Vagina (tissue), 2 donors: ENCODE results near the gene VNN1. TPM values are rescaled to one million over a fixed set of nuclear protein-coding genes. Genes with fewer than 3 reads are reported as not detected.

Source experiments
- DNase-seq, 2 donors: peaks; one replicate each; pipeline ENCODE4 v3.0.0-alpha.2; 2017; ENCODE audit errors: extremely low spot score in 2 of 2
- H3K27ac ChIP-seq: fragments of 200-600 bp; sonication (generic); one replicate; pipeline ENCODE4 v1.5.1; 2019
- H3K27me3 ChIP-seq: fragments of 200-600 bp; sonication (generic); one replicate; pipeline ENCODE4 v1.5.1; 2019
- H3K36me3 ChIP-seq, 2 donors: fragments of 200-600 bp; sonication (generic); one replicate each; pipeline ENCODE4 v1.5.1; 2017 to 2019
- H3K4me1 ChIP-seq: fragments of 200-600 bp; sonication (generic); one replicate; pipeline ENCODE4 v1.5.1; 2019
- H3K4me3 ChIP-seq, 2 donors: fragments of 200-600 bp; sonication (generic); 1 replicate in 1 of 2; 2 replicates in 1 of 2; pipeline ENCODE4 v1.5.1; 2016 to 2019
- H3K9me3 ChIP-seq: fragments of 200-600 bp; sonication (generic); one replicate; pipeline ENCODE4 v1.5.1; 2019
- CTCF ChIP-seq, 3 experiments: fragments of 450-650 bp in 2 of 3; fragments of 200-600 bp in 1 of 3; sonication (generic) in 1 of 3; IDR thresholded peaks; one replicate each; pipeline ENCODE4 v1.5.1; 2017 to 2019; ENCODE audit warnings: antibody characterized with exemption in 3 of 3, mild to moderate bottlenecking in 2 of 3, moderate library complexity in 2 of 3
- POLR2A ChIP-seq, 2 donors: fragments of 450-650 bp; IDR thresholded peaks; one replicate each; pipeline ENCODE4 v1.6.1; 2017; ENCODE audit warnings: antibody characterized with exemption in 2 of 2, mild to moderate bottlenecking in 2 of 2, moderate library complexity in 2 of 2
- POLR2AphosphoS5 ChIP-seq, 2 donors: sonication (generic); formaldehyde crosslinking; IDR thresholded peaks; one replicate each; pipeline ENCODE4 v1.9.0; 2017; ENCODE audit warnings: antibody characterized with exemption in 2 of 2, mild to moderate bottlenecking in 2 of 2, low read depth in 1 of 2; ENCODE audit not compliant: insufficient read depth in 1 of 2
- intact Hi-C: fragments of 100-400 bp; cut with DNase I; formaldehyde crosslinking; loops from one replicate; pipeline ENCODE4 v1.15.1; 2023
- total RNA-seq: library from RNA; depleted of rRNA; stranded (reverse); fragments of >200 nt; gene quantifications from one replicate; pipeline ENCODE4 v1.2.3, GENCODE V29; 2016

Gene VNN1
- total RNA-seq, 1 donor from 2014 or later = 2.0 TPM

GRCh38 chr6:132751828-132752227 is 38.0 kb upstream of the VNN1 start:
- no peak overlapping the region for H3K27ac ChIP-seq
- intact Hi-C loops = no loop called here
- TF ChIP-seq POLR2A (IDR thresholded peaks at IDR 0.05) (no peak), POLR2AphosphoS5 (IDR thresholded peaks at IDR 0.05; ENCODE audit: insufficient read depth in 1 of 2, low read depth in 1 of 2) (no peak), CTCF (IDR thresholded peaks at IDR 0.05) (no peak)
- no peaks in the 10 kb centered on the region for H3K27me3 ChIP-seq
- H3K4me1 ChIP-seq = no peaks in the 10 kb centered on the region
- no peaks in the 10 kb centered on the region for H3K36me3 ChIP-seq
- no peaks in the 10 kb centered on the region for H3K9me3 ChIP-seq
- DNase-seq = no peak
- H3K4me3 ChIP-seq = no peak overlapping the region

- DNase-seq = no peak
- H3K27ac ChIP-seq = no peak overlapping the region
- H3K4me1 ChIP-seq = no peaks in the 10 kb centered on the region
- TF ChIP-seq POLR2AphosphoS5 (IDR thresholded peaks at IDR 0.05; ENCODE audit: insufficient read depth in 1 of 2, low read depth in 1 of 2) = no peak
- H3K27me3 ChIP-seq = no peaks in the 10 kb centered on the region
- intact Hi-C loops = no loop called here
- no peaks in the 10 kb centered on the region for H3K9me3 ChIP-seq
- no peak overlapping the region for H3K4me3 ChIP-seq
- no peaks in the 10 kb centered on the region for H3K36me3 ChIP-seq
Measured at GRCh38 chr6:132751306-132751705, 37.5 kb upstream of the VNN1 start.

GRCh38 chr6:132750455-132751248 is 36.8 kb upstream of the VNN1 start:
- Histone ChIP-seq H3K9me3 (no peaks in the 10 kb centered on the region), H3K27me3 (no peaks in the 10 kb centered on the region), H3K4me3 (no peak overlapping the region), H3K4me1 (no peaks in the 10 kb centered on the region), H3K27ac (no peak overlapping the region), H3K36me3 (no peaks in the 10 kb centered on the region)
- intact Hi-C loops = no loop called here
- TF ChIP-seq CTCF (IDR thresholded peaks at IDR 0.05) = no peak
- TF ChIP-seq POLR2A (IDR thresholded peaks at IDR 0.05) = no peak
- TF ChIP-seq POLR2AphosphoS5 (IDR thresholded peaks at IDR 0.05; ENCODE audit: insufficient read depth in 1 of 2, low read depth in 1 of 2) = no peak
- no peak for DNase-seq

GRCh38 chr6:132749111-132749510 is 35.3 kb upstream of the VNN1 start:
- H3K4me3 ChIP-seq = no peak overlapping the region
- intact Hi-C loops = no loop called here
- no peak for TF ChIP-seq CTCF (IDR thresholded peaks at IDR 0.05)
- no peak for TF ChIP-seq POLR2A (IDR thresholded peaks at IDR 0.05)
- TF ChIP-seq POLR2AphosphoS5 (IDR thresholded peaks at IDR 0.05; ENCODE audit: insufficient read depth in 1 of 2, low read depth in 1 of 2) = no peak
- H3K27ac ChIP-seq = no peak overlapping the region
- H3K27me3 ChIP-seq = no peaks in the 10 kb centered on the region
- H3K36me3 ChIP-seq = no peaks in the 10 kb centered on the region
- DNase-seq = no peak
- no peaks in the 10 kb centered on the region for H3K4me1 ChIP-seq
- no peaks in the 10 kb centered on the region for H3K9me3 ChIP-seq

GRCh38 chr6:132748446-132748845 is 34.6 kb upstream of the VNN1 start:
- no peak for TF ChIP-seq POLR2AphosphoS5 (IDR thresholded peaks at IDR 0.05; ENCODE audit: insufficient read depth in 1 of 2, low read depth in 1 of 2)
- no peak for TF ChIP-seq CTCF (IDR thresholded peaks at IDR 0.05)
- no peak for TF ChIP-seq POLR2A (IDR thresholded peaks at IDR 0.05)
- H3K9me3 ChIP-seq = no peaks in the 10 kb centered on the region
- H3K27ac ChIP-seq = no peak overlapping the region
- no peaks in the 10 kb centered on the region for H3K27me3 ChIP-seq
- H3K36me3 ChIP-seq = no peaks in the 10 kb centered on the region
- H3K4me1 ChIP-seq = no peaks in the 10 kb centered on the region
- no peak overlapping the region for H3K4me3 ChIP-seq
- intact Hi-C loops = no loop called here
- no peak for DNase-seq
